Endodermal cell (in vitro differentiated cells): Measurements from ENCODE around the gene WBP1. TPM values are rescaled to one million over a fixed set of nuclear protein-coding genes. Genes with fewer than 3 reads are reported as not detected.

Source experiments
- DNase-seq: peaks from one replicate; pipeline ENCODE4 v3.0.0-alpha.2; 2017
- H3K27ac ChIP-seq: 2 replicates; pipeline ENCODE4 v1.5.1; 2013; ENCODE audit warnings: mild to moderate bottlenecking, low read depth, low read length, moderate library complexity
- H3K27me3 ChIP-seq: 2 replicates; pipeline ENCODE4 v1.6.1; 2013; ENCODE audit warnings: mild to moderate bottlenecking, low read length, moderate library complexity; ENCODE audit not compliant: insufficient read depth, control insufficient read depth, poor library complexity, severe bottlenecking
- H3K36me3 ChIP-seq: 2 replicates; pipeline ENCODE4 v1.7.0; 2013; ENCODE audit warnings: mild to moderate bottlenecking, low read length, moderate library complexity; ENCODE audit not compliant: control insufficient read depth, insufficient read depth
- H3K4me1 ChIP-seq: one replicate; pipeline ENCODE4 v1.7.0; 2013; ENCODE audit warnings: low read length; ENCODE audit not compliant: control insufficient read depth, insufficient read depth
- H3K4me3 ChIP-seq: 2 replicates; pipeline ENCODE4 v1.5.1; 2013; ENCODE audit warnings: mild to moderate bottlenecking, low read length, moderate library complexity
- H3K9ac ChIP-seq: 2 replicates; pipeline ENCODE4 v1.6.1; 2013; ENCODE audit warnings: mild to moderate bottlenecking, low read length, moderate library complexity; ENCODE audit not compliant: poor library complexity, severe bottlenecking; ENCODE audit errors: extremely low read depth
- H3K9me3 ChIP-seq: 2 replicates; pipeline ENCODE4 v1.6.1; 2013; ENCODE audit warnings: mild to moderate bottlenecking, low read length, moderate library complexity; ENCODE audit not compliant: control insufficient read depth
- H3K27ac Mint-ChIP-seq: 2 replicates; pipeline ENCODE4 v1.8.0; 2020; ENCODE audit warnings: mixed read lengths
- H3K27me3 Mint-ChIP-seq: 2 replicates; pipeline ENCODE4 v1.8.0; 2021; ENCODE audit warnings: mild to moderate bottlenecking, mixed read lengths; ENCODE audit not compliant: insufficient read depth
- H3K36me3 Mint-ChIP-seq: 2 replicates; pipeline ENCODE4 v1.8.0; 2020; ENCODE audit warnings: low read depth, mixed read lengths
- H3K4me1 Mint-ChIP-seq: 2 replicates; pipeline ENCODE4 v1.8.0; 2020; ENCODE audit warnings: mixed read lengths
- H3K4me3 Mint-ChIP-seq: 2 replicates; pipeline ENCODE4 v1.8.0; 2020; ENCODE audit warnings: mild to moderate bottlenecking, moderate library complexity, mixed read lengths
- H3K9me3 Mint-ChIP-seq: 2 replicates; pipeline ENCODE4 v1.8.0; 2020; ENCODE audit warnings: mild to moderate bottlenecking, mixed read lengths
- WGBS, 2 experiments: methylation state at CpG; one replicate each; pipeline versions ENCODE4 v1.1.5 to v1.1.7; 2013; ENCODE audit warnings: missing lambda C conversion rate in 2 of 2, mixed read lengths in 1 of 2; ENCODE audit not compliant: insufficient coverage in 1 of 2, insufficient read length in 1 of 2; 5-methylcytosine and 5-hydroxymethylcytosine counted together
- total RNA-seq, 2 donors: library from RNA; stranded (reverse); fragmentation: NEBNext Ultra II Directional in 1 of 2; extraction: Animal tissue kit (Norgen Biotek cat#: 25700) in 1 of 2; gene quantifications; 2 replicates in 1 of 2; 3 replicates in 1 of 2; pipeline ENCODE4 v1.2.1, GENCODE V29; 2021
- TF ChIP-seq, protein P1 (sequence below): fragments of 200-600 bp; sonication (generic); conservative IDR thresholded peaks from 2 replicates; pipeline ENCODE4 v1.5.0; 2021; ENCODE audit warnings: antibody characterized with exemption, mild to moderate bottlenecking

Gene WBP1
- total RNA-seq, 2 donors from 2014 or later: 110 to 116 TPM

- no peak overlapping the region for H3K9ac ChIP-seq
- H3K36me3 Mint-ChIP-seq: peaks cover 22% of the 10 kb centered on the region
- H3K27me3 Mint-ChIP-seq: peaks cover 67% of the 10 kb centered on the region
- peaks cover 41% of the 10 kb centered on the region for H3K4me1 Mint-ChIP-seq
- TF ChIP-seq, protein P1, sequence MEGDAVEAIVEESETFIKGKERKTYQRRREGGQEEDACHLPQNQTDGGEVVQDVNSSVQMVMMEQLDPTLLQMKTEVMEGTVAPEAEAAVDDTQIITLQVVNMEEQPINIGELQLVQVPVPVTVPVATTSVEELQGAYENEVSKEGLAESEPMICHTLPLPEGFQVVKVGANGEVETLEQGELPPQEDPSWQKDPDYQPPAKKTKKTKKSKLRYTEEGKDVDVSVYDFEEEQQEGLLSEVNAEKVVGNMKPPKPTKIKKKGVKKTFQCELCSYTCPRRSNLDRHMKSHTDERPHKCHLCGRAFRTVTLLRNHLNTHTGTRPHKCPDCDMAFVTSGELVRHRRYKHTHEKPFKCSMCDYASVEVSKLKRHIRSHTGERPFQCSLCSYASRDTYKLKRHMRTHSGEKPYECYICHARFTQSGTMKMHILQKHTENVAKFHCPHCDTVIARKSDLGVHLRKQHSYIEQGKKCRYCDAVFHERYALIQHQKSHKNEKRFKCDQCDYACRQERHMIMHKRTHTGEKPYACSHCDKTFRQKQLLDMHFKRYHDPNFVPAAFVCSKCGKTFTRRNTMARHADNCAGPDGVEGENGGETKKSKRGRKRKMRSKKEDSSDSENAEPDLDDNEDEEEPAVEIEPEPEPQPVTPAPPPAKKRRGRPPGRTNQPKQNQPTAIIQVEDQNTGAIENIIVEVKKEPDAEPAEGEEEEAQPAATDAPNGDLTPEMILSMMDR: no peak
- no peaks in the 10 kb centered on the region for H3K9me3 ChIP-seq
- peaks cover 11% of the 10 kb centered on the region for H3K36me3 ChIP-seq
- DNase-seq: no peak
- no peak overlapping the region for H3K4me3 ChIP-seq
- H3K9me3 Mint-ChIP-seq: no peaks in the 10 kb centered on the region
- H3K27ac Mint-ChIP-seq: no peak overlapping the region
- no peak overlapping the region for H3K27ac ChIP-seq
- WGBS, 2 experiments: 93% methylated on average over 3 of the region's 3 CpGs
- peak overlapping the region; percentile 68 for H3K4me3 Mint-ChIP-seq
- H3K4me1 ChIP-seq: peaks cover 4% of the 10 kb centered on the region
- peaks cover 64% of the 10 kb centered on the region for H3K27me3 ChIP-seq
Measured at GRCh38 chr2:74504591-74504990, 46.4 kb downstream of the WBP1 start.

- Histone ChIP-seq H3K9me3 (no peaks in the 10 kb centered on the region), H3K4me3 (peak overlapping the region; percentile 66), H3K27me3 (peaks cover 64% of the 10 kb centered on the region), H3K27ac (no peak overlapping the region), H3K36me3 (peaks cover 11% of the 10 kb centered on the region), H3K4me1 (peaks cover 4% of the 10 kb centered on the region), H3K9ac (no peak overlapping the region)
- peaks cover 67% of the 10 kb centered on the region for H3K27me3 Mint-ChIP-seq
- WGBS, 2 experiments: 94 to 97% methylated on average over 6 to 14 of the region's 14 CpGs
- H3K36me3 Mint-ChIP-seq: peaks cover 22% of the 10 kb centered on the region
- TF ChIP-seq, protein P1: no peak
- DNase-seq: no peak
- H3K4me1 Mint-ChIP-seq: peaks cover 35% of the 10 kb centered on the region
- H3K4me3 Mint-ChIP-seq: peak overlapping the region; percentile 96
- H3K27ac Mint-ChIP-seq: no peak overlapping the region
- H3K9me3 Mint-ChIP-seq: no peaks in the 10 kb centered on the region
Measured at GRCh38 chr2:74505448-74506246, 47.4 kb downstream of the WBP1 start.

DNA sequence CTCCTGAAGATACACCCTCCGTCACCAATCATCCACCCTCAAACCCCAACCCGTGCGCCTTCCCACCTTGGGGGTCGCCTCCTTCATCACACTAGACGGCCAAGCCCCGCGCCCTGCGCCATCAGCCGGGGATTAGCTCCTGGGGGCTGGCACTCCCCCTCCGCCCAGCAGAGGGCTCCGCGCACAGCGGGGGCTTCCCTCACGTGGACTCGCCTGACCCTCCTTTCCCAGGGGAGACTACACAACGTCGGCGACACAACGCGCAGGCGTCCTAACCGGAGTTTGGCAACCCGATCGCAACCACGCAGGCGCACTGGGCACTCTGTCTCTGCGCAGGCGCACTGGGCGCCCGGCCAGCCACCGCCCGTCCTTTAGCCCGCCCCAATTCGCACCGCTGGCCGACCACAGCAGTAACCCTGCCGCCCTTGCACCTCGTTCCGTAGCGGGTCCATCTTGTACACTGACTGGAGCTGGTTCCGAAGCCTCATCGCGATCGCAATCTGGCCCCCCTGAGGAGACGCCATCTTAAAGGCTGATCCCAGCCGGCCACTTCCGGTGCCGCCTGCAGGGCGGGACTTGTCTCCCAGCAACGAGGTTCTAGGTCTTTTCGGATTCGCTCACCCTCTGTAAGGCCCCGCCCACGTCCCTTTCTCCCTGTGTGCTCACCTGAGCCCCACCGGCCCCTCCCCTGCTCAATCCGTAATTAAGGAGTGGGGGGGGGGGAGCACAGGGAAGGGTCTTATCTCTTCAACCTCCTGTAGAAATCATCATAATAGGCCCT lies 49.1 kb downstream of the WBP1 start, which contains the start of gene PCGF1:
TSS of gene PCGF1 (minus strand) at position 551 of the 781 bp plus-strand sequence. CDS start at position 524, 27 bp downstream.
- no peaks in the 10 kb centered on the region for H3K9me3 Mint-ChIP-seq
- Histone ChIP-seq H3K4me3 (peak within 1 kb of the TSS; percentile 88), H3K27me3 (peaks cover 64% of the 10 kb centered on the region), H3K36me3 (peaks cover 11% of the 10 kb centered on the region), H3K27ac (peak within 1 kb of the TSS; percentile 58), H3K9ac (peak within 1 kb of the TSS; percentile 80), H3K9me3 (no peaks in the 10 kb centered on the region), H3K4me1 (peaks cover 4% of the 10 kb centered on the region)
- TF ChIP-seq, protein P1: peak; percentile 69
- 0% methylated on average over 12 to 53 of the region's 56 CpGs for WGBS, 2 experiments
- peak within 1 kb of the TSS; percentile 100 for H3K27ac Mint-ChIP-seq
- H3K27me3 Mint-ChIP-seq: peaks cover 67% of the 10 kb centered on the region
- H3K4me1 Mint-ChIP-seq: peaks cover 25% of the 10 kb centered on the region
- peaks cover 22% of the 10 kb centered on the region for H3K36me3 Mint-ChIP-seq
- H3K4me3 Mint-ChIP-seq: peak within 1 kb of the TSS; percentile 96
- peak; percentile 99 for DNase-seq
